Activated CD4-positive, alpha-beta T cell treated with anti-CD3 and anti-CD28 coated beads, Interleukin-2, amount 50 U/mL, for 24 hours (primary cell): ENCODE results near the gene NOL4L.

Source experiments
- DNase-seq, 2 donors: peaks; one replicate each; pipeline ENCODE4 v3.0.0-alpha.2; 2020; ENCODE audit warnings: low read depth in 1 of 2, low spot score in 1 of 2

Gene NOL4L

GRCh38 chr20:32487381-32487780 is 97.8 kb downstream of the NOL4L start:
- no peak for DNase-seq

GRCh38 chr20:32485770-32486478 is 99.2 kb downstream of the NOL4L start:
- DNase-seq: no peak

- peak; percentile 55 to 74 for DNase-seq
Observed at GRCh38 chr20:32484958-32485769, 100.0 kb downstream of the NOL4L start.

- no peak for DNase-seq
Observed at GRCh38 chr20:32484225-32484957, 100.7 kb downstream of the NOL4L start.

- peak in 1 of 2 donors; percentile 21 for DNase-seq
Observed at GRCh38 chr20:32483351-32484224, 101.5 kb downstream of the NOL4L start.

GRCh38 chr20:32482442-32483261 is 102.5 kb downstream of the NOL4L start:
- DNase-seq: no peak

GRCh38 chr20:32482143-32482441 is 103.0 kb downstream of the NOL4L start:
- no peak for DNase-seq

- DNase-seq: no peak
Observed at GRCh38 chr20:32481311-32482142, 103.6 kb downstream of the NOL4L start.

- no peak for DNase-seq
Observed at GRCh38 chr20:32480371-32481241, 104.5 kb downstream of the NOL4L start.

GRCh38 chr20:32479697-32480171 is 105.4 kb downstream of the NOL4L start:
- no peak for DNase-seq

GRCh38 chr20:32479012-32479411 is 106.1 kb downstream of the NOL4L start:
- DNase-seq: no peak

GRCh38 chr20:32478576-32478975 is 106.6 kb downstream of the NOL4L start:
- no peak for DNase-seq

- no peak for DNase-seq
Observed at GRCh38 chr20:32477594-32478512, 107.3 kb downstream of the NOL4L start.

- DNase-seq: no peak
Observed at GRCh38 chr20:32476684-32477593, 108.2 kb downstream of the NOL4L start.

- no peak for DNase-seq
Observed at GRCh38 chr20:32474967-32475811, 109.9 kb downstream of the NOL4L start.
